LNCAP (cell line): ENCODE measurements around the gene POLD2.

Experiments used
- TF ChIP-seq, protein P1 (sequence below): fragments of 450-650 bp; IDR thresholded peaks from 2 replicates; pipeline ENCODE4 v1.5.1; 2017; ENCODE audit warnings: mild to moderate bottlenecking

POLD2 gene

DNA sequence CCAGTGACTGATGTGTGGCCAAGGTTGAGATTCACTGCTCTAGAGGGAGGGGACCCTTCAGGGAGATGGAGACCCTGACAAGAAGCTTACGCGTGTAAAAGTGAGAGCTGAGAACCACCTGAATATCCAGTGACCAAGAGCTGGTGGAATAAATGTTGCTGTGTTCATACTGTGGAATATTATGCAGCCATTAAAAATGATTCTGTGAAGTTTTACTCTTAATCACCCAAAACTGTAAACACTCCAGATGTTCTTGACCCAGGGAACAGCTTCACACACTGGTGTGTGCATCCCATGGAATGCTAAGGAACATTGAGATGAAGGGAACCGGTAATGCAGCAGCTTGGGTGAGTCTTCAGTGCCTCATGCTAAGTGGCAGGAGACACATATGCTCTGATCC, 36.7 kb downstream of the POLD2 start:
- TF ChIP-seq, protein P1, sequence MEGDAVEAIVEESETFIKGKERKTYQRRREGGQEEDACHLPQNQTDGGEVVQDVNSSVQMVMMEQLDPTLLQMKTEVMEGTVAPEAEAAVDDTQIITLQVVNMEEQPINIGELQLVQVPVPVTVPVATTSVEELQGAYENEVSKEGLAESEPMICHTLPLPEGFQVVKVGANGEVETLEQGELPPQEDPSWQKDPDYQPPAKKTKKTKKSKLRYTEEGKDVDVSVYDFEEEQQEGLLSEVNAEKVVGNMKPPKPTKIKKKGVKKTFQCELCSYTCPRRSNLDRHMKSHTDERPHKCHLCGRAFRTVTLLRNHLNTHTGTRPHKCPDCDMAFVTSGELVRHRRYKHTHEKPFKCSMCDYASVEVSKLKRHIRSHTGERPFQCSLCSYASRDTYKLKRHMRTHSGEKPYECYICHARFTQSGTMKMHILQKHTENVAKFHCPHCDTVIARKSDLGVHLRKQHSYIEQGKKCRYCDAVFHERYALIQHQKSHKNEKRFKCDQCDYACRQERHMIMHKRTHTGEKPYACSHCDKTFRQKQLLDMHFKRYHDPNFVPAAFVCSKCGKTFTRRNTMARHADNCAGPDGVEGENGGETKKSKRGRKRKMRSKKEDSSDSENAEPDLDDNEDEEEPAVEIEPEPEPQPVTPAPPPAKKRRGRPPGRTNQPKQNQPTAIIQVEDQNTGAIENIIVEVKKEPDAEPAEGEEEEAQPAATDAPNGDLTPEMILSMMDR = no peak

DNA sequence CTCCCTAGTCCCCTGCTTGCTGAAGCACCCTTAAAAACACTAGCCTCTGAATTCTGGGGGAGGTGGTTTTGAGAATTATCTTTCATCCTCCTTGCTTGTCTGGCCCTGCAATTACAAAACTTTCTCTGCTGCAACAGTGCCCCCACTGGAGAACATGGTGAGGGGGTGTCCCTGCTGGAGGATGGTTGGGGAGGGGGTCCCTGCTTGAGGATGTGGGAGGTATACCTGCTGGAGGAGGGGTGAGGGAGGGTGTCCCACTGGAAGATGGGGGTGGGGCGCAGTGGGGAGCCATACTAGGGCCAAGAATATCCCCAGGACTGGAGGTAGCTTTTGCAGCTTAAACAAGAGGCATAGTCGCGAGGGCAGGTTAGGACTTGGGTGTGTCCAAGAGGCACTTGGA, 37.8 kb downstream of the POLD2 start:
- TF ChIP-seq, protein P1 = no peak

- TF ChIP-seq, protein P1 = no peak
Measured at GRCh38 chr7:44084701-44085100, 38.6 kb downstream of the POLD2 start.

- TF ChIP-seq, protein P1 = no peak
Measured at GRCh38 chr7:44083796-44084195, 39.6 kb downstream of the POLD2 start.

DNA sequence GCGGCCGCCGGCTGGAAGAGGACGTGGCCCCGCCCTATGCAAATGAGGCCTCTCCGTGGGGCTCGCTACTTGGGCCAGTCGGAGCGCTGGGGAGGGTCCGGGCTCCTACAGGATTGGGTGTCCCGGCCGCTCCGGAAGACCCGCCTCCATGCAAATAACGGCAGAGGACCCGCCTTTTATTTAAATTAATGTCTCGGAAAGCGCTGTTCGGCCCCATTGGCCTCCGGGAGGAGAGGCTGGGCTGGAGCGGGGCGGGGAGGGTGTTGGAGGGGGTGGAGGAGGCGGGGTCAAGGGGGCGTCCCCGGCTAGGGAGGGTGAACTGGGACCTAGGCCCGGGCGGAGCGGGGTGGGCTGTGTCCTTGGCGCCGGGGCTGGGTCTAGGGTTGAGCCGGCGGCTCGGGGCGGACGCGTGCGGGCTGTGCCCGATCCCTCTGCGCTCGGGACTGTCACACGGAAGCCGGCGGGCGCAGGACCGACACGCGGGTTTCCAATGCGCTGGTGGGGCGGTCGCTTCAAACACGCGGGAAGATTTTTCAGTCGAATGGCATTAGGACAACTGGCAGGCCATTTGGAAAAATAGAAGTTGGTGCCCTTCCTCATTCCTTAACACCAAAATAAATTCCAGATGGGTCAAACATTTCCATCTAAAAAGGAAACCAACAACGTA, 40.7 kb downstream of the POLD2 start:
- TF ChIP-seq, protein P1 = no peak

DNA sequence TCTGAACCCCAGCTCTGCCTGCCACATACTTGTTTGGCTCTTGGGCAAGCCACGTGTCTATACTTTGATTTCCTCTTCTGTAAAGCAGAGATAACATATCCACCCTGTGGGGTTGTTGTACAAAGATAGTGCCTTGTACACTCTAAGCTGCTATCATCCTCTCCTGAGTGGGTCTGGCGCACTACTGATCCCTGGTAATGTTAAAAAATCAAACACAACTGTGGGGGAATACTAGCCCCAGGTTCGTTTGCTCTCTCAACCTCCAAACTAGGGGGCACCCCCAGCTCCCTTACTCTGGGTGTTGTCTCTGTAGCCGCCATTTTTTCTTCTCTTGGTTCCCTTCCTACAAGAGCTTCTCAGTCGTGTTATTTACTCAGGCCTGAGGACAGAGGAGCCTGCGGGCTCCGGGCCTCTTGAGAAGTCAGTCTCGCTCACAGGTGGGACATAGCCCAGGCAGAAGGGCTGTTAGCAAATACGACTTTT, 42.0 kb downstream of the POLD2 start:
- TF ChIP-seq, protein P1 = no peak

DNA sequence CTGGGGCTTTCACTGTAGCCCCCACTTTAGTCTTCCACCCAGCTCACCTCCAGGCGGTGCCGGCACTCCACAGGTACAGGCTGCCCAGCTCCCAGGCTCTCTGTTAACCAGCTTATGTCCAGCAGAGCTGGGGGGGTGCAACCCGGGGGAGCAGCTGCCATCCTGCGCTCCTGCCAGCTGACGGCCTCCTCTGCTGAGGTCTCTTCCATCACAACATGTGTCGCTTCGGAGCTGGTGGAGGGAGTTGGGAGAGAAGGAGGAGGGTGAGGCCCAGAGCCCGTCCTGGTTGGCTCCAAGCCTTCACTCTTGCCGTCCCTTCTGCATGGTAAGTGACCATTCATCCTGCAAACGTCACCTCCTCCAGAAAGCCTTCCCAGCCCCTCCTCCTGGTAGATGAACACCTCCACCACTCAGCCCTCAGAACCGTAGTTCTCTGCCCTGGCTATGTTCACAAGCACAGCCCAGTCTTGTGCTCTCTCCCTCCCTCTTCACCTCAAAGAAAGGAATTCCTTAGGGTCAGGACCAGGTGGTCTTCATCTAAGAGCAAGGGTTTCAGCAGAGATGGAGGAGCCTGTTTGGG, 42.6 kb downstream of the POLD2 start:
- TF ChIP-seq, protein P1 = no peak
